ENCODE data around the gene MAVS.

The MAVS gene

GRCh38 chr20:3916364-3916763 lies 69.7 kb downstream of the MAVS start:
- DNase-seq: no peak

GRCh38 chr20:3919352-3919751 lies 72.7 kb downstream of the MAVS start:
- DNase-seq: peak; percentile 49

GRCh38 chr20:3922223-3922982 lies 75.8 kb downstream of the MAVS start:
- no peak for DNase-seq

- no peak for DNase-seq
Observed at GRCh38 chr20:3922983-3923339, 76.3 kb downstream of the MAVS start.

GRCh38 chr20:3923818-3924217 lies 77.2 kb downstream of the MAVS start:
- DNase-seq: no peak

- no peak for DNase-seq
Observed at GRCh38 chr20:3924304-3925112, 77.9 kb downstream of the MAVS start.

GRCh38 chr20:3925113-3925695 lies 78.6 kb downstream of the MAVS start:
- DNase-seq: no peak
